Right atrium auricular region (tissue), 2 donors: Measurements from ENCODE around the gene GDI1. TPM values are rescaled to one million over a fixed set of nuclear protein-coding genes. Genes with fewer than 3 reads are reported as not detected.
"Not testable (repeated sequence)": the region's sequence is repeated elsewhere in the genome, so short reads cannot be mapped to it uniquely, and the experiment has no call there.

ENCODE experiments used
- DNase-seq: peaks from one replicate; pipeline ENCODE4 v3.0.0-alpha.2; 2019; ENCODE audit warnings: low spot score
- H3K27ac ChIP-seq, 2 donors: fragments of 200-600 bp; sonication (generic); 1 replicate in 1 of 2; 2 replicates in 1 of 2; pipeline ENCODE4 v1.5.1; 2016 to 2019
- H3K27me3 ChIP-seq, 2 donors: fragments of 200-600 bp; sonication (generic); one replicate each; pipeline versions ENCODE4 v1.5.1 to v1.6.0; 2017 to 2019
- H3K36me3 ChIP-seq: fragments of 200-600 bp; sonication (generic); one replicate; pipeline ENCODE4 v1.5.1; 2016
- H3K4me1 ChIP-seq, 2 donors: fragments of 200-600 bp; sonication (generic); one replicate each; pipeline versions ENCODE4 v1.5.1 to v1.6.0; 2017 to 2019
- H3K4me3 ChIP-seq, 2 donors: fragments of 200-600 bp; sonication (generic); 1 replicate in 1 of 2; 2 replicates in 1 of 2; pipeline ENCODE4 v1.5.1; 2017 to 2019; ENCODE audit warnings: mild to moderate bottlenecking in 1 of 2, moderate library complexity in 1 of 2
- H3K9me3 ChIP-seq, 2 donors: fragments of 200-600 bp; sonication (generic); one replicate each; pipeline ENCODE4 v1.5.1; 2019
- total RNA-seq, 2 donors: library from RNA; depleted of rRNA; stranded (reverse); fragments of >200 nt; gene quantifications; one replicate each; pipeline ENCODE4 v1.1.0, GENCODE V29; 2016
- TF ChIP-seq, protein P1 (sequence below), 2 donors: fragments of 200-600 bp; sonication (generic); IDR thresholded peaks; one replicate each; pipeline ENCODE4 v1.5.1; 2019; ENCODE audit warnings: antibody characterized with exemption in 2 of 2

GDI1 gene
- 100 to 1,000 TPM in 1 of 2 donors, 10 to 100 TPM in 1; 73.8 to 116 TPM for total RNA-seq

DNA sequence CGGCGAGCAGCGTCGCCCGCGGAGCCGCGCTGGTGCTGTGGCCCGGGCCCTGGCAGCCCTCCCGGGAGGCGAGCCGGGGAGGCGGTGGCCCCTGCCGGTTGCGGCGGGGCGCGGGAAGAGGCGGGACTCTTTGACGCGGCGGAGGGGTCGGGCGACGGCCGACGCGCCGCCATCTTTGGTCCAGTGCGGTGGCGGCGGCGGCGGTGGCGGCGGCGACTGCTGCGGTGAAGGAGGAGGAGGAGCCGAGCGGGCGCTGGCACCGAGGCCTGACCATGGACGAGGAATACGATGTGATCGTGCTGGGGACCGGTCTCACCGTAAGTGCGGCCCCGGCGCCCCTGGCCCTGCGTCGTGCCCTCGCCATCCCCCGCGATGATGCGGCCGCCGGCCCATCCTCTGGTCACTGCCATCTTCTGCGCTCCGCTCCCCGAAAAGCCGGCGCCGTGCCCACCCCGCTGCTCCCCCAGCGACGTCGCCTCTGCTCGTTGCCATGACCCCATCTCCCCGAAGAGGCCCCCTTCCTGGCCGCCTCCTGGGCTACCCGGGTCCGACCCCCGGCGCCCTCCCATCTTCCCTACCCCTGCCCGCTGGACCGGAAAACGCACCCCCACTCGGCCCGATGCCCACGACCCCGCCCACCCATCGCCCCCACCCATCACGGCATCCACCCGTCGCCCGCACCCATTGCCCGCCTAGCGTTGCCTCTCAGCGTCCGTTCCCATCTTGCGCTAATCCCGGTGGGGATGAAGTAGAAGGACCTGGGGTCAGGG lies at the start of gene GDI1:
Gene GDI1, plus strand, starts transcription at position 172 of the 770 bp plus-strand sequence. Its CDS starts 101 bp downstream, at position 273.
- peak within 1 kb of the TSS; percentile 66 to 71 for H3K4me3 ChIP-seq
- H3K9me3 ChIP-seq: no peaks in the 10 kb centered on the region
- DNase-seq: no peak
- TF ChIP-seq, protein P1, sequence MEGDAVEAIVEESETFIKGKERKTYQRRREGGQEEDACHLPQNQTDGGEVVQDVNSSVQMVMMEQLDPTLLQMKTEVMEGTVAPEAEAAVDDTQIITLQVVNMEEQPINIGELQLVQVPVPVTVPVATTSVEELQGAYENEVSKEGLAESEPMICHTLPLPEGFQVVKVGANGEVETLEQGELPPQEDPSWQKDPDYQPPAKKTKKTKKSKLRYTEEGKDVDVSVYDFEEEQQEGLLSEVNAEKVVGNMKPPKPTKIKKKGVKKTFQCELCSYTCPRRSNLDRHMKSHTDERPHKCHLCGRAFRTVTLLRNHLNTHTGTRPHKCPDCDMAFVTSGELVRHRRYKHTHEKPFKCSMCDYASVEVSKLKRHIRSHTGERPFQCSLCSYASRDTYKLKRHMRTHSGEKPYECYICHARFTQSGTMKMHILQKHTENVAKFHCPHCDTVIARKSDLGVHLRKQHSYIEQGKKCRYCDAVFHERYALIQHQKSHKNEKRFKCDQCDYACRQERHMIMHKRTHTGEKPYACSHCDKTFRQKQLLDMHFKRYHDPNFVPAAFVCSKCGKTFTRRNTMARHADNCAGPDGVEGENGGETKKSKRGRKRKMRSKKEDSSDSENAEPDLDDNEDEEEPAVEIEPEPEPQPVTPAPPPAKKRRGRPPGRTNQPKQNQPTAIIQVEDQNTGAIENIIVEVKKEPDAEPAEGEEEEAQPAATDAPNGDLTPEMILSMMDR (IDR thresholded peaks at IDR 0.05): no peak
- H3K27me3 ChIP-seq: no peaks in the 10 kb centered on the region
- peaks cover 0 to 15% of the 10 kb centered on the region in 2 donors for H3K4me1 ChIP-seq
- H3K36me3 ChIP-seq: peaks cover 30% of the 10 kb centered on the region
- H3K27ac ChIP-seq: peak within 1 kb of the TSS; percentile 85 to 89

DNA sequence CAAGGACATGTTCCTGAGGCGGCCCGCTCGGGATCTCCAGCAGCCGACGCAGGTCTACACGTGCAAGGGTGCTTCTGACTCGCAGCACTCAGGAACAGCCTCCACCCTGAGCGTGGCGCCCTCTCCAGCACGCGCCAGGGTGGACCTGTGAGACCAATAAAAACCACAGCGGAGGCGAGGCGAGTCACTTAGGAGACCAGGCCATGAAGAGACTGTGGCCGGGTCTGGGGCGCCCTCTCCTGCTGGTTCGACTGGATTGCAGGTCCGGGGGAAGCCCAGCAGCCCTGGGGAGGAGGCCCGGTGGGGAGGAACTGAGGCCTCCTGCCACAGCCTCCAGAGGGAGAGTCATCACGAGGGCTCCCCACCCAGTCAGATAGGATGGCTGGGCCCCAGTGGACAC lies 48.9 kb upstream of the GDI1 start:
- H3K27me3 ChIP-seq, H3K9me3 ChIP-seq, H3K4me1 ChIP-seq, H3K4me3 ChIP-seq, DNase-seq, H3K27ac ChIP-seq, H3K36me3 ChIP-seq: not testable (repeated sequence)

DNA sequence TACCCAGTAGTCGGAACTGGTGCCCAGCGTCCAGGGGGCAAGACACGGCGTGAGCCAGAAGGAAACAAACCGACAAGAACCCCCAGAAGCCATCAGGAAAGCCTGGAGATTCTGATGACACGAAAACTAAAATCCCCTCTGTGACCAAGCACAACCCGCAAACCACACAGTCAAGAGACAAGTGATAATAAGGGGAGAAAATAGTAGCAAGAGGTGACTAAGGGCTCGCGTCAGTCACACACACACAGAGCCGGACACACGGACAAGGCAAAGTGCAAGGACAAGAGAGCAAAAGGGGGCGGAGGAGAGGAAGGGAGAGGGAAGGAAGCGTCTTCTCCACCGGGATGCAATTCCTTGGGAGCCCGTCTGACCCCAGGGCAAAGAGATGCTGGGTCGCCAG lies 48.3 kb upstream of the GDI1 start:
- not testable (repeated sequence) for H3K36me3 ChIP-seq, DNase-seq, H3K4me1 ChIP-seq, H3K27me3 ChIP-seq, H3K4me3 ChIP-seq, H3K9me3 ChIP-seq, H3K27ac ChIP-seq

DNA sequence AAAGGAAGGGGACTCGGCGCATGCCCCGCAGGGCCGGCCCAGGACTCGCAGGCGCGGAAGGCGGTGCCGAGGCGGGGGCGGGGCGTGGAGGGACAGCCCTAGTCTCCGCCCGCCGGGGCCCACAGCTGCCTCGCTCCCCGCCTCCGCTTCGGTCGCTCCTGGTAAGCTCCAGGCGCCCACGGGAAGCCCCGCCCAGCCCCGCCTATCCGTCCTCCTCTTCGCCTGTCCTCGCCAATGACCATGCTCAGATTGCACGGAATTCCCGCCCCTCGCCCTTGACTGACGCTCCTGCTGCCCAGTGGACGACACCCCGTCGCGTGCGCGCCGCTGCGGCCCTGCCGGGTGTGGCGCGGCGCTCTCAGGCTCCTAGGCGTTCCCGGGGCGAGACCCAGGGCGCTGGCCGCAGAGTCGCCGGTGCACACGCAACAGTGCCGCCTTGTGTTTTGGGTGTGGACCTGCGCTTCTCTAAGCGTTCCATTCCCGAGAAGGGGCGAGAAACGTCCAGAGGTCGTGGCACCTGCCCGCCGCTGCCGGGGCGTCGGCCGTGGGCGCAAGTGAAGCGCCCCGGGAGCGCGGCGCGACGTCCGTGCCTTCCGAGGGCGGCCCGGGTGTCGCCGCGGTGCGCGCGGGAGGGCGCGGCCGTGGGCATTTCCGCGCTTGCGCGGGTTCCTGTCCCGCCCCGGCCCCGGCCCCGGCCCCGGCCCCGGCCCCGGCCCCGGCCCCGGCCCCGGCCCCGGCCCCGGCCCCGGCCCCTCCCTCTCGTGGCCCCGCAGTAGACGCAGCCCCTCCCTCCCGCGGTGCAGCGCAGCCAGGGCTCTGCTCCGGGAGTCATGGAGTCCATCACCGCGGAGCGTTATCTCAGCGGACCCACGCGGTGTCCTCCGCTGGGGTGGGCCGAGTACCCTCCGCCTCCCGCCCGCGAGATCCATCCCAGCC lies 46.9 kb upstream of the GDI1 start:
- H3K4me1 ChIP-seq, H3K27me3 ChIP-seq, H3K9me3 ChIP-seq, DNase-seq, H3K36me3 ChIP-seq: not testable (repeated sequence)
- Histone ChIP-seq H3K27ac (peak overlapping the region in 1 of 2 donors; percentile 43), H3K4me3 (peak overlapping the region; percentile 26)

DNA sequence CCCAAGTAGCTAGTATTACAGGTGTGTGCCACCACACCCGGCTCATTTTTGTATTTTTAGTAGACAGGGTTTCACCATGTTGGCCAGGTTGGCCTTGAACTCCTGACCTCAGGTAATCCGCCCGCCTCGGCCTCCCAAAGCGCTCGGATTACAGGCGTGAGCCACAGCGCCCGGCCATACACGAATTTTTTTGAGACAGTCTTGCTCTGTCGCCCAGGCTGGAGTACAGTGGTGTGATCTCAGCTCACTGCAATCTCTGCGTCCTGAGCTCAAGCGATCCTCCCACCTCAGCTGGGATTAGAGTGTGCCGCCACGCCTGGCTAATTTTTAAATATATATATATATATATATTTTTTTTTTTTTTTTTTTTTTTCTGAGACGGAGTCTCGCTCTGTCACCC lies 40.6 kb upstream of the GDI1 start:
- not testable (repeated sequence) for DNase-seq, H3K27me3 ChIP-seq, H3K4me3 ChIP-seq, H3K9me3 ChIP-seq
- H3K4me1 ChIP-seq: peaks cover 0 to 18% of the 10 kb centered on the region in 2 donors
- H3K27ac ChIP-seq: peak overlapping the region in 1 of 2 donors; percentile 99
- H3K36me3 ChIP-seq: peaks cover 25% of the 10 kb centered on the region

DNA sequence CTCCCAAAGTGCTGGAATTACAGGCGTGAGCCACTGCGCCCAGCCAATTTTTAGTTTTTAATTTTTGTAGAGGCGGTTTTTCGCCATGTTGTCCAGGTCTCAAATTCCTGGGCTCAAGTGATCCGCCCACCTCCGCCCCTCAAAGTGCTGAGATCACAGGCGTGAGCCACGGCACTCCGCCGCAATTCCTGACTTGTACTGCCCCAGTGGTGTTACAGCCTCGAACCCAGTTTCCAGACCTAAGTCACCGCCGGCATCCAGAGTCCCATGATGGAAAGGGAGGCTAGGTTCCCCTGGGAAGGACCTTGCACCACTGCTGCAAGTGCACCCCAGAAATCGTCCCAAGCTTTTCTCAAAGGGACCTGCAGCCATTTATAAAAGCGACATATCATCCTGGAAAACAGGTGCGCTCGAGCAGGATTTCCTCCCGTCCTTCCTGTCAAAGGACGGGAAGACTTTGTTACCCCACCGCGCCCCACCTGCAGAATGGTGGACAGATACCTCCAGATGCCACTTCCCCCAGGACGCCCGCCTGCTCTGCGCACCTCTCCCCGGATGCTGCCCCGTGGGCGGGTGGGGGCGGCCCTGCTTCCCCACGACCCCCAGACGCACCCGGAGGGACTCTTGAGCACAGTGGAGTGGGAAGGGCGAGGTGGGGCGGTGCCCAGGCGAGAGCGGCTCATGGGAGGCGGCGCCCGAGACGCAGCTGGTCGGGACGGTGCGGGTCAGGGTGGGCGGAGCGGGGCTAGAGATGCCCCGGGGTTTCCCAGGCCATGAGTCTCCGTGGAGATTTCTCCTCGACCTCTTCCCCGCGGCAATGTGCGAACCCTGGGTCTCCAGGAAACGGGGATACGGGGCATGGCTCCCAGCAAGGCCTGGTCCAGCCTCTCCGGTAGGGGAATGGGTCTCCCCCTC lies 39.7 kb upstream of the GDI1 start:
- H3K9me3 ChIP-seq: no peaks in the 10 kb centered on the region
- peak overlapping the region; percentile 89 to 99 for H3K27ac ChIP-seq
- peaks cover 27% of the 10 kb centered on the region for H3K36me3 ChIP-seq
- H3K27me3 ChIP-seq: no peaks in the 10 kb centered on the region
- peak; percentile 79 for DNase-seq
- H3K4me1 ChIP-seq: peaks cover 0 to 18% of the 10 kb centered on the region in 2 donors
- TF ChIP-seq, protein P1 (IDR thresholded peaks at IDR 0.05): no peak
- peak overlapping the region; percentile 46 to 59 for H3K4me3 ChIP-seq

DNA sequence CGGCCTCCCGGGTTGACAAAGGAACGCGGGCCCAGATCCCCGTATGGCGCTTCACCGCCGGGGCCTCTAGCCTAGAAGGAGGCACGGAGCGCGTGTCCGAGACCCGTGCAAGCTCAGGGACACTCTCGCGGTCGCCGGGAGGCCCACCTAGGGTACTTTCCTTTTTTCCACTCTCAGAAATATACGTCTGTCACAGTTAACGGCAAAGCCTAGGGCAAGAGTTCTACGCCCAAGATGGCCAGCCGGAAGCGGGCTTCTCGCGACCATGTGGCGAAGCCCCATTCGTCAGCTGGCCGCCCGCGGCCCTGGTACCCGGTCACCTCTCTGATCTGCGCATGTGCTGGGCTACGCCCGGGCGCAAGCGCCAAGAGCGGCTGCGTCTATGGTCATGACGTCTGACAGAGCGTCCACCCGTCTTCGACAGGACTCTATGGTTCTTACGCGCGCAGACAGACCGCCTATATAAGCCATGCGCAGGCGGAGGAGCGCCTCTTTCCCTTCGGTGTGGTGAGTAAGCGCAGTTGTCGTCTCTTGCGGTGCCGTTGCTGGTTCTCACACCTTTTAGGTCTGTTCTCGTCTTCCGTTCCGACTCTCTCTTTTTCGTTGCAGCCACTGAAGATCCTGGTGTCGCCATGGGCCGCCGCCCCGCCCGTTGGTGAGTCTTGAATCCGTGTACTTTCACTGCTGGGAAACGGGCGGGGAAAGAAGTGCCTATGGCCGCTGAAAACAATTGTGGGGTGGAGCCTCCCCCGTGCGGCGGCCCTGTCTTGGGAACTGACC lies 38.9 kb upstream of the GDI1 start, which contains the start of gene RPL10:
Gene RPL10, plus strand, starts transcription at position 490 of the 780 bp plus-strand sequence. Its CDS starts 143 bp downstream, at position 633.
- peaks cover 0 to 18% of the 10 kb centered on the region in 2 donors for H3K4me1 ChIP-seq
- H3K27ac ChIP-seq: peak within 1 kb of the TSS; percentile 89 to 99
- peaks cover 27% of the 10 kb centered on the region for H3K36me3 ChIP-seq
- TF ChIP-seq, protein P1 (IDR thresholded peaks at IDR 0.05): no peak
- H3K4me3 ChIP-seq: peak within 1 kb of the TSS; percentile 59 to 76
- H3K9me3 ChIP-seq: no peaks in the 10 kb centered on the region
- no peaks in the 10 kb centered on the region for H3K27me3 ChIP-seq
- peak; percentile 96 for DNase-seq
